Ectodermal cell (in vitro differentiated cells): ENCODE results near the gene CUX1.

Experiments
- H3K27ac ChIP-seq: 2 replicates; pipeline ENCODE4 v1.7.0; 2013; ENCODE audit warnings: mild to moderate bottlenecking, low read depth, low read length; ENCODE audit not compliant: insufficient read depth, poor library complexity, severe bottlenecking
- H3K27me3 ChIP-seq: 2 replicates; pipeline ENCODE4 v1.7.0; 2013; ENCODE audit warnings: mild to moderate bottlenecking, low read length; ENCODE audit not compliant: insufficient read depth, control insufficient read depth, poor library complexity, severe bottlenecking
- H3K36me3 ChIP-seq: one replicate; pipeline ENCODE4 v1.7.0; 2013; ENCODE audit warnings: low read length; ENCODE audit not compliant: control insufficient read depth, insufficient read depth
- H3K4me1 ChIP-seq: one replicate; pipeline ENCODE4 v1.7.0; 2013; ENCODE audit warnings: low read length; ENCODE audit not compliant: control insufficient read depth, insufficient read depth
- H3K4me3 ChIP-seq: 2 replicates; pipeline ENCODE4 v1.7.0; 2013; ENCODE audit warnings: low read depth, low read length, control low read depth; ENCODE audit not compliant: insufficient read depth
- H3K9me3 ChIP-seq: 2 replicates; pipeline ENCODE4 v1.7.0; 2013; ENCODE audit warnings: mild to moderate bottlenecking, low read length, moderate library complexity; ENCODE audit not compliant: control insufficient read depth
- WGBS, 2 experiments: methylation state at CpG; one replicate each; pipeline ENCODE4 v1.1.7; 2013; ENCODE audit warnings: missing lambda C conversion rate in 2 of 2; 5-methylcytosine and 5-hydroxymethylcytosine counted together

The CUX1 gene

DNA sequence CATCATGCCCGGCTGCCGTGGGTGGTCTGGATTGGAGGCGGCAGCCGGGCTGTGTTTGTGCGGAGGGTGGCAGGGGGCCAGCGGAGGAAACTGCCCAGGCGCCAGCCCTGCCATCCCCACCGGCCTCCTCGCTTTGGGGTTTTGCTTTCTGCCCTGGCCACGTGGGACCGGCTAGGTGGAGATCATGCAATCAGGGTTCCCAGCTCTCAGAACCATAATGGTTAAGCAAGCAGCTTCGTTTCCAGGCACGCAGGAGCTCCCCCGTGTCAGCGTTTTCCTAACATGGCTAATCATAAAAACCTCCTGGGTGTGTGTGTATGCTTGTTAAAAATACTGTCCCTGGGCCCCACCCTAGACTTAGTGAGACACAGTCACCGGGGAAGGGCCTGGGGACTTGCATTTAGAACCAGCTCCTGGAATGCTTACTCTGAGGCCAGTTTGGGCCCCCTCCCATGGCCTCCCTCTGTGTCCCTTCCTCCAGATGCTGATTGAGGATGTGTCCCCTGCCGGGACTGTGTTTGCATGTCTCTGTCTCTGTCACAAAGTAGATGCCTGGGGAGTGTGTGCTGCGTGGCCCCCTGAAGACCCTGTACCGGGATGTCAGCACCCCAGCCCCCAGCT is 119.3 kb downstream of the CUX1 start:
- no peak overlapping the region for H3K27ac ChIP-seq
- WGBS, 2 experiments = 2 to 3% methylated on average over 19 of the region's 19 CpGs
- no peaks in the 10 kb centered on the region for H3K36me3 ChIP-seq
- H3K9me3 ChIP-seq = no peaks in the 10 kb centered on the region
- H3K27me3 ChIP-seq = peaks cover 4% of the 10 kb centered on the region
- no peak overlapping the region for H3K4me3 ChIP-seq
- H3K4me1 ChIP-seq = peaks cover 38% of the 10 kb centered on the region

DNA sequence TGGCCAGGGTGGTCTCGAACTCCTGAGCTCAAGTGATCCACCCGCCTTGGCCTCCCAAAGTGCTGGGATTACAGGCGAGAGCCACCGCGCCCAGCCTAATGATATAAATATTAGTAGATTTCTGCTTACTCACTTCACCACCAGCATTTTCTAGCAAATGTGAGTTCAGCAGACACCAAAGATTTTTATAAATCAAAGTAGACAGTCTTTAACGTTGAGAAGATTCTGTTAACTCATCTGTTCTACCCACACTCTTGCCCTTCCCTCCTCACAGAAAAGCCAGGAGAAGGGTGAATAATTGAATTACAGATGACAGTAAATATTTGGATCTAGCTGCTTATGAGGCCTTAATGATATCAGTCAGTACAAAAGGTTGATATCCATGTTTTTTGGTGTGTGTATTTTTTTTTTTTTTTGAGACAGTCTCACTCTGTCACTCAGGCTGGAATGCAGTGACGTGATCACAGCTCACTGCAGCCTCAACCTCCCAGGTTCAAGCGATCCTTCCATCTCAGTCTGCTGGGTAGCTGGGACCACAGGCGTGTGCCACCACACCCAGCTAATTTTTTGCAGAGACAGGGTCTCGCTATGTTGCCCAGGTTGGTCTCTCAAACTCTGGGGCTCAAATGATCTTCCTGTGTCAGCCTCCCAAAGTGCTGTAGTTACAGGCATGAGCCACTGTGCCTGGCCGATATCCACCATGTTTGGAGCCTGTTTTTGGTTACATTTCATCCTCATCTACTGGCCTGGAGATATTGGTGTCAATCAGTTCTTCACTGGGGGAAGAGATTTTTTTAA is 120.5 kb downstream of the CUX1 start:
- Histone ChIP-seq H3K27ac (no peak overlapping the region), H3K36me3 (no peaks in the 10 kb centered on the region)
- 91 to 93% methylated on average over 10 to 11 of the region's 11 CpGs for WGBS, 2 experiments

DNA sequence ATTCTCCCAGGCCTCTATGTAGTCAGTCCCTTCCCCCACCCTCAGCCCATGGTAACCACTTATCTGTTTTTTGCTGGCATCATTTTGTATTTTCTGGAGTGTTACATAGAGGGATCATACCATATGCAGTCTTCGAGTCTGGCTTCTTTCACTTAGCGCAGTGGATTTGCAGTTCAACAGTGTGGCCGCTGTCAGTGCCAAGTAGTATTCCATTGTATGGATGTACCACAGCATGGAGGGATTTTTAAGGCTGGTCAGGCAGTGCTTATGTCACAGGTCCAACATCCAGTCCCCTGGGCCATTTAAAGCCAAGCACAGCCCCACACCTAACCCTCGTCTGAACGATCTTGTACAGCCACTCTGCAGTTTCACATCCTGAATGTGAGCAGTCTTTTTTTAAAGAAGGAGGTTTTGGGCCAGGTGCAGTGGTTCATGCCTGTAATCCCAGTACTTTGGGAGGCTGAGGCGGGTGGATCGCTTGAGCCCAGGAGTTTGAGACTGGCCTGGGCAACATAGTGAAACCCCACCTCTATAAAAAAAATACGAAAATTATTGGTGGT is 121.8 kb downstream of the CUX1 start:
- Histone ChIP-seq H3K27me3 (peaks cover 4% of the 10 kb centered on the region), H3K4me3 (no peak overlapping the region), H3K4me1 (peaks cover 35% of the 10 kb centered on the region), H3K27ac (no peak overlapping the region), H3K36me3 (no peaks in the 10 kb centered on the region), H3K9me3 (no peaks in the 10 kb centered on the region)
- WGBS, 2 experiments = 92 to 95% methylated on average over 8 of the region's 8 CpGs

More for the DNA sequence above, 120.5 kb downstream of the CUX1 start:
- no peaks in the 10 kb centered on the region for H3K9me3 ChIP-seq
- no peak overlapping the region for H3K4me3 ChIP-seq
- peaks cover 42% of the 10 kb centered on the region for H3K4me1 ChIP-seq
- peaks cover 4% of the 10 kb centered on the region for H3K27me3 ChIP-seq

DNA sequence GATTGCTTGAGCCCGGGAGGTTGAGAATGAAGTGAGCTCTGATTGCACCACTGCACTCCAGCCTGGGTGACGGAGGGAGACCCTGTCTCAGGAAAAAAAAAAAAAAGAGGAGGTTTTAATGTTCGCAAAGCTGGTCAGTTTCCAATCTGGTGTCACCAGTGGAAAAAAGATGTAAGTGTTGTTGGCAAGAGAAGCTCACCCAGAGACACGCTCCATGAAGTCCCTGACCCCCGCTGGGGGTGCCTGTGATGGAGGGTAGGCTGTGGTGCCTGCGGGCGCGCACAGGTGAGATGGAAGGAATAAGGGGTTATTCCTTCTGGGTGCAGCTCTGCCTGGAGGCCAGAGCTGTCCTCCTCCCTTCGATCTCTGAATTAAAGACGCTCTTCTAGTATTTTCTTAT is 122.7 kb downstream of the CUX1 start:
- Histone ChIP-seq H3K4me1 (peaks cover 28% of the 10 kb centered on the region), H3K27ac (no peak overlapping the region), H3K36me3 (no peaks in the 10 kb centered on the region), H3K4me3 (no peak overlapping the region), H3K9me3 (no peaks in the 10 kb centered on the region), H3K27me3 (peaks cover 4% of the 10 kb centered on the region)
- WGBS, 2 experiments = 90 to 92% methylated on average over 8 to 10 of the region's 10 CpGs

DNA sequence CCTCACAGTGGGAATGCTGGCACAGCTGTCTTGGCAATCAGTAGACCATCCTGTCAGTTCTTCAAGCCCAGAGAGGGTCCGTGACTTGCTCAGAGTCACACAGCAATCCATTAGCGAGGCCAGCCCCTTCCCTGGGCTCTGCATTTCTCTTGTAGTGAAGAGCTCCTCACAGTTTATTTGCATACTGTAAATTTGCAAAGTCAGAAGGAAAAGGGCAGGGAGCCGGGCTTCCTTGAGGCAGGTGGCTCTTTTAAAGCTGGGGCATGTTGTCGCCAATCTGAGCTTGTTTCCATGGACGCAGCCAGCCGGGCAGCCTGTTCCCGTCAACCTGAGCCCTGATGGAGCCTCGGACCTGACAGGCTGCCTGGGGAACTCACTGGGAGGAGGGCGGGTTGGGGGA is 123.4 kb downstream of the CUX1 start:
- WGBS, 2 experiments = 28 to 31% methylated on average over 9 of the region's 9 CpGs
- H3K27ac ChIP-seq = no peak overlapping the region
- no peaks in the 10 kb centered on the region for H3K27me3 ChIP-seq
- peaks cover 22% of the 10 kb centered on the region for H3K4me1 ChIP-seq
- H3K36me3 ChIP-seq = no peaks in the 10 kb centered on the region
- H3K9me3 ChIP-seq = no peaks in the 10 kb centered on the region
- no peak overlapping the region for H3K4me3 ChIP-seq

DNA sequence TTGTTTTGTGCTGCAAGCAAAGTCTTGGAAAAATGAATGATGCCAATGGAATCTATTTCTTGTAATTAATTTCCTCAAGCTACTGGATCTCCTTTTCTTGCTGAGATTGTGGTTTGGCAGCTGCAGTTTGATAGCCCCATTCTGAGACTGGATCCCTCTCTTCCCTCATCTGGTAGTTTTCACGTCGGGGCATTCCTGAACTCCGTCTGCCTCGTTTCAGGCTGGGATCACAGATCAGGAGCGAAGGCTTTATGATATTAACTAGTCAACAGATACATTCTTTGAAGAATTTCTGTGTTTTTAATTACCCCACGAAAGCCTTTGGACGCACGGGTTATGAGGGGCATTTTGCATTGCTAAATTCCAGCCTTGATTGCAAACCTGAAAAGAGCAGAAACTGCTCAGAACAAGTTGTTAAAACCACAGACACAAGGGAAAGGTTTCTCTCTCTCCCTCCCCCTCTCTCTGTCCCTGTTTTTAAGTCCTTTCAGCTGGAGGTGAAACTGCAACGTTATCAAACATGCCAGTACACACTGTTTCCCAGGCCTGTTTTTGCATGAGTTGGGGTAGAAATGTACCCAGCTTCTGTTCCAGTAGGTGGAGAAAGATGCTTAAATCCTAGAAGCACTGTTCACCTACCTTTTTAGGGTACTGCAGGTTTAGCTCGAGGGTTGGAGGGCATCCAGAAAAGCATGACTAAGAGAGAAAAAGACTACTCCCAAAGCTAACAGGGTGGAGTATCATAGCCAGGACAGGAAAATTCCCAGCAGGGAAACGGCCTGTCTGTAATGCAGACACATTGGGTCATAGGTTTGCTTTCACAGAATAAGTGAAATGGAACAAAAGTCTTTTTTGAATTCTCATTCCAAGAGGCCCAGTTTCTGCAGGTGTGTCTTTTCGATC is 124.3 kb downstream of the CUX1 start:
- Histone ChIP-seq H3K27me3 (no peaks in the 10 kb centered on the region), H3K27ac (no peak overlapping the region), H3K4me3 (no peak overlapping the region), H3K4me1 (peaks cover 21% of the 10 kb centered on the region), H3K36me3 (no peaks in the 10 kb centered on the region), H3K9me3 (no peaks in the 10 kb centered on the region)
- WGBS, 2 experiments = 68 to 80% methylated on average over 12 of the region's 12 CpGs

DNA sequence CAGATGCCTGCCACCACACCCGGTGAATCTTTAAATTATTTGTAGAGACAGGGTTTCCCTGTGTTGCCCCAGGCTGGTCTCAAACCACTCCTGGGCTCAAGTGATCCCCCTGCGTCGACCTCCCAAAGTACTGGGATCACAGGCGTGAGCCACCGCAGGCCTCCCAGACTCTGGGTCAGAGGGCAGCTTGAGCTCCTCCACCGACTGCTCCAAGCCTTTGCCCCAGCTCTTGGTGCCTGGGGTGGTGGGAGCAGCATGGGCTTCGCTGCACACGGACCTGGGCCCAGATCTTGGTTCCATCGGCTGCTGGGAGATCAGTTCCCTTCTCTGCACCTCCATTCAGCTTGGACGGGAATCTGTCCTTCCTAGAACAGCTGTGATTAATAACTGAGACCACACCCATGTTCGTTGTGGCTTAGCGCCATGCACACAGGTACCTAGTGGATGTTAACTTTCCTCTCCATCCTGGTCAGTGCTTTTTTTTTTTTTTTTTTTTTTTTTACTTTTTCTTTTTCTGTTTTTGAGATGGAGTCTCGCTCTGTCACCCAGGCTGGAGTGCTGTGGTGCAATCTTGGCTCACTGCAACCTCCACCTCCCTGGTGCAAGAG is 125.3 kb downstream of the CUX1 start:
- H3K4me3 ChIP-seq = no peak overlapping the region
- no peaks in the 10 kb centered on the region for H3K9me3 ChIP-seq
- 84 to 87% methylated on average over 13 of the region's 13 CpGs for WGBS, 2 experiments
- H3K27ac ChIP-seq = no peak overlapping the region
- H3K36me3 ChIP-seq = no peaks in the 10 kb centered on the region
- H3K27me3 ChIP-seq = no peaks in the 10 kb centered on the region
- H3K4me1 ChIP-seq = peaks cover 16% of the 10 kb centered on the region

DNA sequence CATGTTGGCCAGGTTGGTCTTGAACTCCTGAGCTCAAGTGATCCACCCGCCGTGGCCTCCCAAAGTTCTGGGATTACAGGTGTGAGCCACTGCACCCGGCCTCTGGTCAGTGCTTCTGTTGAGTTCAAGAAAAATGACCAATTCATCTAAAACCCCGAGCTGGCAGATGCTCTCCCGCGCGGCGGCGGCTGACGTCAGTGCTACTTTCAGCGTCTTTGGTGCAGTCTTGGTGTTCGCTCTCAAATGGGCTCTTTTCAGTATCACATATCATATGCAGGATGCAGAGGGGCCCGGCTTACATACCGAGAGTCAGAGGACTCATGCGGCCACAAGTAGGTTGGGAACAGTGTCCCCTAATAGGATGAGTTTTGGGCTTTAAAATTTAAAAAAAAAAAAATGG is 125.9 kb downstream of the CUX1 start:
- Histone ChIP-seq H3K27ac (no peak overlapping the region), H3K4me3 (no peak overlapping the region), H3K27me3 (no peaks in the 10 kb centered on the region), H3K36me3 (no peaks in the 10 kb centered on the region), H3K4me1 (peaks cover 16% of the 10 kb centered on the region), H3K9me3 (no peaks in the 10 kb centered on the region)
- 89 to 90% methylated on average over 15 of the region's 15 CpGs for WGBS, 2 experiments

DNA sequence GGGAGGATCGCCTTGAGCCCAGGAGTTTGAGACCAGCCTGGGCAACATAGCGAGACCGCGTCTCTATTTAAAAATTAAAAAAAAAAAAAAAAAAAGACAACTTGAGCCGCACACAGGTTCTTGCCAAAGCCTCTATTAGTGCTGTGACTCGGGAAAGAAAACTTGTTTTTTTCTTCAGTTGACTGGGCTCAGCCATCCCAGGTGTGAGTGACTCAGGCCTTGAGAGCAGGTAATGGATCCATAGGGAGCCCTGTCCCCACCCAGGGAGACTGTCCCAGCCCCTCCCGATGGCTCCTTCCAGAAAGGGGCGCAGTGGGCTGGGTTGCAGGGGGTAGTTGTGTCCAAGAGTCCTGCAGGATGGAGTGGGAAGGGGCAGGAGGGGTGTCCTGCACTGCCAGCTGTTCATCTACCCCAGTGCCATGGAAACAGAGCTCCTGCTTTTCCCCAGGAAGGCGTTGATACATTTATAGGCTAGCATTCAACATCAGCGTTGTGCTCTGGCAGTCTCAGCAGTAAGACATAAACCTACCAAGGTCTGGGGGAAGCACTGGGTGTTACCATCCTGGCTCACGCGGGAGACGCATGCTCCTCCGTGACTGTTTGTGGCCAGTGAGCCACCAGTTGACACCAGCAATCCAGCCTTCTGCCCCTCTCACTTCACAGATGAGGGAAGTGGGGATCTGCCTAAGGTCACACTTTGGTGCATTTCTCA is 126.6 kb downstream of the CUX1 start:
- H3K9me3 ChIP-seq = no peaks in the 10 kb centered on the region
- peaks cover 16% of the 10 kb centered on the region for H3K4me1 ChIP-seq
- no peaks in the 10 kb centered on the region for H3K36me3 ChIP-seq
- no peak overlapping the region for H3K27ac ChIP-seq
- H3K27me3 ChIP-seq = no peaks in the 10 kb centered on the region
- WGBS, 2 experiments = 92 to 93% methylated on average over 14 of the region's 14 CpGs
- no peak overlapping the region for H3K4me3 ChIP-seq
